H1 (cell line): ENCODE results near the gene NPTXR. TPM values are rescaled to one million over a fixed set of nuclear protein-coding genes. Genes with fewer than 3 reads are reported as not detected.

Experiments used
- CHD7 ChIP-seq: fragments of 300-600 bp; sonication (generic); IDR thresholded peaks from 2 replicates; pipeline ENCODE4 v1.7.1; 2012; ENCODE audit warnings: low read length, moderate library complexity, mild to moderate bottlenecking, inconsistent platforms; ENCODE audit not compliant: insufficient replicate concordance
- polyA plus RNA-seq, 7 experiments: library from polyadenylated mRNA; depleted of rRNA in 3 of 7; stranded (reverse) in 5 of 7; unstranded in 2 of 7; fragments of >200 nt in 5 of 7; fragments of 200-250 nt in 2 of 7; gene quantifications; 1 replicate in 5 of 7; 2 replicates in 1 of 7; 4 replicates in 1 of 7; pipeline versions ENCODE4 v1.2.1 to v1.2.3, GENCODE V29; 2011 to 2013; ENCODE audit warnings: missing spikeins in 2 of 7, mixed read lengths in 2 of 7
- total RNA-seq: library from RNA; stranded (reverse); fragmentation: NEBNext Ultra II Directional; extraction: Animal tissue kit (Norgen Biotek cat#: 25700); gene quantifications from 2 replicates; pipeline ENCODE4 v1.2.1, GENCODE V29; 2021

Gene NPTXR
- total and polyA plus RNA-seq, 2 of the 8 experiments (the other 6 are each of a cell fraction or from before 2014, with no cell fraction given) = 3.7 to 6.4 TPM

GRCh38 chr22:38823076-38823475, 20.8 kb downstream of the NPTXR start (continued):
- TF ChIP-seq CHD7 = no peak
- TF ChIP-seq, all 59 proteins: peak for 0
